ENCODE data around the gene OPCML.

OPCML gene

GRCh38 chr11:132683602-132684001, 848.7 kb downstream of the OPCML start:
- no peak for DNase-seq (ENCODE audit: low read depth, low spot score)

- DNase-seq (ENCODE audit: low read depth, low spot score) = no peak
Measured at GRCh38 chr11:132681971-132682370, 850.3 kb downstream of the OPCML start.

GRCh38 chr11:132680584-132680983, 851.7 kb downstream of the OPCML start:
- no peak for DNase-seq (ENCODE audit: low read depth, low spot score)

- no peak for DNase-seq (ENCODE audit: low read depth, low spot score)
Measured at GRCh38 chr11:132674151-132674550, 858.1 kb downstream of the OPCML start.

GRCh38 chr11:132671851-132672370, 860.4 kb downstream of the OPCML start:
- DNase-seq (ENCODE audit: low read depth, low spot score) = no peak

- no peak for DNase-seq (ENCODE audit: low read depth, low spot score)
Measured at GRCh38 chr11:132670921-132671675, 861.2 kb downstream of the OPCML start.

GRCh38 chr11:132669949-132670348, 862.4 kb downstream of the OPCML start:
- DNase-seq (ENCODE audit: low read depth, low spot score) = no peak

GRCh38 chr11:132665205-132665604, 867.1 kb downstream of the OPCML start:
- DNase-seq (ENCODE audit: low read depth, low spot score) = no peak

GRCh38 chr11:132658696-132659095, 873.6 kb downstream of the OPCML start:
- no peak for DNase-seq (ENCODE audit: low read depth, low spot score)

GRCh38 chr11:132658004-132658403, 874.3 kb downstream of the OPCML start:
- no peak for DNase-seq (ENCODE audit: low read depth, low spot score)

- DNase-seq (ENCODE audit: low read depth, low spot score) = no peak
Measured at GRCh38 chr11:132655187-132655855, 877.0 kb downstream of the OPCML start.

- DNase-seq (ENCODE audit: low read depth, low spot score) = no peak
Measured at GRCh38 chr11:132653237-132653636, 879.1 kb downstream of the OPCML start.

- DNase-seq (ENCODE audit: low read depth, low spot score) = no peak
Measured at GRCh38 chr11:132650969-132651720, 881.2 kb downstream of the OPCML start.

GRCh38 chr11:132649277-132649676, 883.0 kb downstream of the OPCML start:
- no peak for DNase-seq (ENCODE audit: low read depth, low spot score)

GRCh38 chr11:132648851-132649250, 883.5 kb downstream of the OPCML start:
- no peak for DNase-seq (ENCODE audit: low read depth, low spot score)

- DNase-seq (ENCODE audit: low read depth, low spot score) = no peak
Measured at GRCh38 chr11:132646890-132647289, 885.4 kb downstream of the OPCML start.

GRCh38 chr11:132644520-132645239, 887.6 kb downstream of the OPCML start:
- no peak for DNase-seq (ENCODE audit: low read depth, low spot score)

- DNase-seq (ENCODE audit: low read depth, low spot score) = no peak
Measured at GRCh38 chr11:132643239-132643638, 889.1 kb downstream of the OPCML start.

GRCh38 chr11:132640952-132641351, 891.3 kb downstream of the OPCML start:
- no peak for DNase-seq (ENCODE audit: low read depth, low spot score)

GRCh38 chr11:132639986-132640385, 892.3 kb downstream of the OPCML start:
- DNase-seq (ENCODE audit: low read depth, low spot score) = no peak

- no peak for DNase-seq (ENCODE audit: low read depth, low spot score)
Measured at GRCh38 chr11:132639403-132639802, 892.9 kb downstream of the OPCML start.

- no peak for DNase-seq (ENCODE audit: low read depth, low spot score)
Measured at GRCh38 chr11:132638423-132638822, 893.9 kb downstream of the OPCML start.
